ENCODE results near the gene ANO9. TPM values are rescaled to one million over a fixed set of nuclear protein-coding genes. Genes with fewer than 3 reads are reported as not detected.

ANO9 gene
- total RNA-seq, 8 experiments from 2014 or later: 0.11 to 4.3 (median 0.60) TPM; not detected in 1

- Histone ChIP-seq H3K4me3 (no peak overlapping the region), H3K27ac (no peak overlapping the region), H3K4me1 (replicated peaks in 1 of 2) (no peaks in the 10 kb centered on the region)
- 42 to 100% (median 92%) methylated on average over 1 to 3 of the region's 71 CpGs; no CpG with 5 or more reads in 7 of the 10 experiments for WGBS, 10 experiments
- in situ Hi-C loops (cut with MboI; ENCODE audit: low pct_unique_long_range_greater_than_20kb in 2 of 9, low sequenced_read_pairs in 9 of 9, unreplicated experiment in 9 of 9): no loop called here
- ATAC-seq (replicated peaks in 6 of 8): no peak
Measured at GRCh38 chr11:420054-420910, 21.5 kb downstream of the ANO9 start.

- WGBS, 10 experiments: 80 to 90% methylated on average over 2 of the region's 20 CpGs; no CpG with 5 or more reads in 8 of the 10 experiments
- H3K4me1 ChIP-seq (replicated peaks in 1 of 2): no peaks in the 10 kb centered on the region
- no peak overlapping the region for H3K4me3 ChIP-seq
- ATAC-seq (replicated peaks in 6 of 8): no peak
- in situ Hi-C loops (cut with MboI; ENCODE audit: low pct_unique_long_range_greater_than_20kb in 2 of 9, low sequenced_read_pairs in 9 of 9, unreplicated experiment in 9 of 9): no loop called here
- no peak overlapping the region for H3K27ac ChIP-seq
Measured at GRCh38 chr11:419248-420005, 22.4 kb downstream of the ANO9 start.

GRCh38 chr11:418343-419247 is 23.2 kb downstream of the ANO9 start:
- no peak overlapping the region for H3K27ac ChIP-seq
- in situ Hi-C loops (cut with MboI; ENCODE audit: low pct_unique_long_range_greater_than_20kb in 2 of 9, low sequenced_read_pairs in 9 of 9, unreplicated experiment in 9 of 9): no loop called here
- 33 to 76% methylated on average over 1 to 8 of the region's 30 CpGs; no CpG with 5 or more reads in 8 of the 10 experiments for whole genome bisulfite sequencing, 10 experiments
- no peak overlapping the region for H3K4me3 ChIP-seq
- no peak for ATAC-seq (replicated peaks in 6 of 8)
- H3K4me1 ChIP-seq (replicated peaks in 1 of 2): no peaks in the 10 kb centered on the region

GRCh38 chr11:417652-418342 is 24.0 kb downstream of the ANO9 start:
- no peak for ATAC-seq (replicated peaks in 6 of 8)
- Histone ChIP-seq H3K27ac (no peak overlapping the region), H3K4me3 (no peak overlapping the region), H3K4me1 (replicated peaks in 1 of 2) (no peaks in the 10 kb centered on the region)
- in situ Hi-C loops (cut with MboI; ENCODE audit: low pct_unique_long_range_greater_than_20kb in 2 of 9, low sequenced_read_pairs in 9 of 9, unreplicated experiment in 9 of 9): no loop called here
- 59 to 73% (median 60%) methylated on average over 1 to 3 of the region's 19 CpGs; no CpG with 5 or more reads in 7 of the 10 experiments for WGBS, 10 experiments

GRCh38 chr11:416757-417621 is 24.8 kb downstream of the ANO9 start:
- in situ Hi-C loops (cut with MboI; ENCODE audit: low pct_unique_long_range_greater_than_20kb in 2 of 9, low sequenced_read_pairs in 9 of 9, unreplicated experiment in 9 of 9): no loop called here
- H3K4me1 ChIP-seq (replicated peaks in 1 of 2): no peaks in the 10 kb centered on the region
- H3K4me3 ChIP-seq: peak overlapping the region in 4 of 5 donors; percentile 15 to 24 (median 20)
- H3K27ac ChIP-seq: no peak overlapping the region
- ATAC-seq (replicated peaks in 6 of 8): peak; percentile 34 to 82 (median 43)
- WGBS, 10 experiments: 0% methylated on average over 9 of the region's 97 CpGs; no CpG with 5 or more reads in 9 of the 10 experiments

- 20 to 40% (median 34%) methylated on average over 1 to 15 of the region's 45 CpGs; no CpG with 5 or more reads in 7 of the 10 experiments for WGBS, 10 experiments
- H3K4me1 ChIP-seq (replicated peaks in 1 of 2): no peaks in the 10 kb centered on the region
- in situ Hi-C loops (cut with MboI; ENCODE audit: low pct_unique_long_range_greater_than_20kb in 2 of 9, low sequenced_read_pairs in 9 of 9, unreplicated experiment in 9 of 9): no loop called here
- peak overlapping the region in 3 of 5 donors; percentile 20 to 24 (median 21) for H3K4me3 ChIP-seq
- ATAC-seq (replicated peaks in 6 of 8): peak in 5 of 8 experiments; percentile 1 to 15 (median 6)
- H3K27ac ChIP-seq: no peak overlapping the region
Measured at GRCh38 chr11:416051-416756, 25.6 kb downstream of the ANO9 start.

- H3K4me3 ChIP-seq: no peak overlapping the region
- in situ Hi-C loops (cut with MboI; ENCODE audit: low pct_unique_long_range_greater_than_20kb in 2 of 9, low sequenced_read_pairs in 9 of 9, unreplicated experiment in 9 of 9): no loop called here
- WGBS, 10 experiments: 20 to 60% (median 45%) methylated on average over 1 of the region's 5 CpGs; no CpG with 5 or more reads in 6 of the 10 experiments
- no peak overlapping the region for H3K27ac ChIP-seq
- no peak for ATAC-seq (replicated peaks in 6 of 8)
- H3K4me1 ChIP-seq (replicated peaks in 1 of 2): no peaks in the 10 kb centered on the region
Measured at GRCh38 chr11:415640-416041, 26.2 kb downstream of the ANO9 start.

- WGBS, 10 experiments: 17 to 67% (median 40%) methylated on average over 1 of the region's 9 CpGs; no CpG with 5 or more reads in 7 of the 10 experiments
- H3K4me1 ChIP-seq (replicated peaks in 1 of 2): peaks cover 0 to 3% of the 10 kb centered on the region in 2 donors
- in situ Hi-C loops (cut with MboI; ENCODE audit: low pct_unique_long_range_greater_than_20kb in 2 of 9, low sequenced_read_pairs in 9 of 9, unreplicated experiment in 9 of 9): no loop called here
- ATAC-seq (replicated peaks in 6 of 8): peak in 4 of 8 experiments; percentile 19 to 24 (median 22)
- no peak overlapping the region for H3K4me3 ChIP-seq
- no peak overlapping the region for H3K27ac ChIP-seq
Measured at GRCh38 chr11:414318-414857, 27.4 kb downstream of the ANO9 start.

GRCh38 chr11:413120-414081 is 28.4 kb downstream of the ANO9 start:
- peaks cover 0 to 3% of the 10 kb centered on the region in 2 donors for H3K4me1 ChIP-seq (replicated peaks in 1 of 2)
- H3K4me3 ChIP-seq: no peak overlapping the region
- no peak for ATAC-seq (replicated peaks in 6 of 8)
- no peak overlapping the region for H3K27ac ChIP-seq
- whole genome bisulfite sequencing, 10 experiments: 0 to 82% (median 70%) methylated on average over 1 to 4 of the region's 14 CpGs; no CpG with 5 or more reads in 5 of the 10 experiments
- in situ Hi-C loops (cut with MboI; ENCODE audit: low pct_unique_long_range_greater_than_20kb in 2 of 9, low sequenced_read_pairs in 9 of 9, unreplicated experiment in 9 of 9): no loop called here

GRCh38 chr11:412641-413119 is 29.1 kb downstream of the ANO9 start:
- ATAC-seq (replicated peaks in 6 of 8): no peak
- no CpG with 5 or more reads among the region's 15 CpGs for WGBS, 10 experiments
- Histone ChIP-seq H3K4me1 (replicated peaks in 1 of 2) (peaks cover 0 to 3% of the 10 kb centered on the region in 2 donors), H3K4me3 (no peak overlapping the region), H3K27ac (no peak overlapping the region)
- in situ Hi-C loops (cut with MboI; ENCODE audit: low pct_unique_long_range_greater_than_20kb in 2 of 9, low sequenced_read_pairs in 9 of 9, unreplicated experiment in 9 of 9): no loop called here

All from motor neuron (in vitro differentiated cells).